Measurements from ENCODE around the gene KRTAP4-11. TPM values are rescaled to one million over a fixed set of nuclear protein-coding genes. Genes with fewer than 3 reads are reported as not detected.

Gene KRTAP4-11
- total and polyA plus RNA-seq, 3 donors from 2014 or later, result not detected

DNA sequence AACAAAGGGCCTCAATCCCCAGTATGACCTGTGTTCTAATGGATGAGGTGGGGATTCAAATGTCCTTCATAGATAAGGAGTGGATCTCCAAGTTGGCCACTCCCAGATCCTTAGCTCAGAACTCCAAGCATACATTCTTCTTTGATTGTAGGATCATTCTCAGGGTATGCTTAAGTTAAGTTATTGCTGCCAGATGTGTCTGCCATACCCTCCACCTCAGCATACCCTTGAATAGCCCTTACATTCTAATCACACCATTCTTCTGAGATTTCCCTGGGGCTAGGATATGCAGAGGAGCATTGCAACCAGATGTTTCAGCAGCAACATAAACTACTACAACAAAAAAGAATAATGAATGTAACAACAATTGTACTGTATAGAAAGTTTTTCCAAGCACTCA is 50.9 kb downstream of the KRTAP4-11 start:
- Histone ChIP-seq H3K9me3 (no peaks in the 10 kb centered on the region), H3K27ac (no peak overlapping the region), H3K4me3 (no peak overlapping the region), H3K36me3 (ENCODE audit: low read depth, missing control alignments) (no peaks in the 10 kb centered on the region), H3K4me1 (no peaks in the 10 kb centered on the region), H3K27me3 (no peaks in the 10 kb centered on the region)
- DNase-seq, result no peak
- TF ChIP-seq, protein P1, sequence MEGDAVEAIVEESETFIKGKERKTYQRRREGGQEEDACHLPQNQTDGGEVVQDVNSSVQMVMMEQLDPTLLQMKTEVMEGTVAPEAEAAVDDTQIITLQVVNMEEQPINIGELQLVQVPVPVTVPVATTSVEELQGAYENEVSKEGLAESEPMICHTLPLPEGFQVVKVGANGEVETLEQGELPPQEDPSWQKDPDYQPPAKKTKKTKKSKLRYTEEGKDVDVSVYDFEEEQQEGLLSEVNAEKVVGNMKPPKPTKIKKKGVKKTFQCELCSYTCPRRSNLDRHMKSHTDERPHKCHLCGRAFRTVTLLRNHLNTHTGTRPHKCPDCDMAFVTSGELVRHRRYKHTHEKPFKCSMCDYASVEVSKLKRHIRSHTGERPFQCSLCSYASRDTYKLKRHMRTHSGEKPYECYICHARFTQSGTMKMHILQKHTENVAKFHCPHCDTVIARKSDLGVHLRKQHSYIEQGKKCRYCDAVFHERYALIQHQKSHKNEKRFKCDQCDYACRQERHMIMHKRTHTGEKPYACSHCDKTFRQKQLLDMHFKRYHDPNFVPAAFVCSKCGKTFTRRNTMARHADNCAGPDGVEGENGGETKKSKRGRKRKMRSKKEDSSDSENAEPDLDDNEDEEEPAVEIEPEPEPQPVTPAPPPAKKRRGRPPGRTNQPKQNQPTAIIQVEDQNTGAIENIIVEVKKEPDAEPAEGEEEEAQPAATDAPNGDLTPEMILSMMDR (IDR thresholded peaks at IDR 0.05), result no peak
- TF ChIP-seq POLR2A (IDR thresholded peaks at IDR 0.05), result no peak
- intact Hi-C loops (cut with DNase I; ENCODE audit: low total_unique reads), result no loop called here

Other genes with a start within 250 kb of the KRTAP4-11 start
Only the 30 nearest of the 38 such genes appear.
- gene KRT40, start 134.0 kb downstream of the KRTAP4-11 start, total RNA-seq, result under 1 TPM in 1 of 2 donors, not detected in 1; 0.16 TPM
- 0.45 TPM for gene KRT40, start 134.0 kb downstream of the KRTAP4-11 start, polyA plus RNA-seq (ENCODE audit: insufficient read depth, low read depth, low replicate concordance)
- gene KRTAP3-3, start 124.2 kb downstream of the KRTAP4-11 start, total RNA-seq, result not detected
- not detected for gene KRTAP3-3, start 124.2 kb downstream of the KRTAP4-11 start, polyA plus RNA-seq (ENCODE audit: insufficient read depth, low read depth, low replicate concordance)
- gene KRTAP3-2, start 118.5 kb downstream of the KRTAP4-11 start, total RNA-seq, result not detected
- gene KRTAP3-2, start 118.5 kb downstream of the KRTAP4-11 start, polyA plus RNA-seq (ENCODE audit: insufficient read depth, low read depth, low replicate concordance), result not detected
- gene KRTAP3-1, start 109.2 kb downstream of the KRTAP4-11 start, total RNA-seq, result not detected
- gene KRTAP3-1, start 109.2 kb downstream of the KRTAP4-11 start, polyA plus RNA-seq (ENCODE audit: insufficient read depth, low read depth, low replicate concordance), result not detected
- not detected for gene KRTAP1-5, start 91.2 kb downstream of the KRTAP4-11 start, total RNA-seq
- gene KRTAP1-5, start 91.2 kb downstream of the KRTAP4-11 start, polyA plus RNA-seq (ENCODE audit: insufficient read depth, low read depth, low replicate concordance), result not detected
- gene KRTAP1-4, start 88.2 kb downstream of the KRTAP4-11 start, total RNA-seq, result not detected
- not detected for gene KRTAP1-4, start 88.2 kb downstream of the KRTAP4-11 start, polyA plus RNA-seq (ENCODE audit: insufficient read depth, low read depth, low replicate concordance)
- gene KRTAP1-3, start 83.5 kb downstream of the KRTAP4-11 start, total RNA-seq, result not detected
- not detected for gene KRTAP1-3, start 83.5 kb downstream of the KRTAP4-11 start, polyA plus RNA-seq (ENCODE audit: insufficient read depth, low read depth, low replicate concordance)
- not detected for gene KRTAP1-1, start 76.9 kb downstream of the KRTAP4-11 start, total RNA-seq
- gene KRTAP1-1, start 76.9 kb downstream of the KRTAP4-11 start, polyA plus RNA-seq (ENCODE audit: insufficient read depth, low read depth, low replicate concordance), result not detected
- gene KRTAP2-1, start 71.1 kb downstream of the KRTAP4-11 start, total RNA-seq, result not detected
- not detected for gene KRTAP2-1, start 71.1 kb downstream of the KRTAP4-11 start, polyA plus RNA-seq (ENCODE audit: insufficient read depth, low read depth, low replicate concordance)
- not detected for gene KRTAP2-2, start 63.1 kb downstream of the KRTAP4-11 start, total RNA-seq
- not detected for gene KRTAP2-2, start 63.1 kb downstream of the KRTAP4-11 start, polyA plus RNA-seq (ENCODE audit: insufficient read depth, low read depth, low replicate concordance)
- not detected for gene KRTAP2-3, start 58.3 kb downstream of the KRTAP4-11 start, total RNA-seq
- gene KRTAP2-3, start 58.3 kb downstream of the KRTAP4-11 start, polyA plus RNA-seq (ENCODE audit: insufficient read depth, low read depth, low replicate concordance), result not detected
- not detected for gene KRTAP2-4, start 52.5 kb downstream of the KRTAP4-11 start, total RNA-seq
- not detected for gene KRTAP2-4, start 52.5 kb downstream of the KRTAP4-11 start, polyA plus RNA-seq (ENCODE audit: insufficient read depth, low read depth, low replicate concordance)
- not detected for gene KRTAP4-7, start 34.2 kb downstream of the KRTAP4-11 start, total RNA-seq
- not detected for gene KRTAP4-7, start 34.2 kb downstream of the KRTAP4-11 start, polyA plus RNA-seq (ENCODE audit: insufficient read depth, low read depth, low replicate concordance)
- gene KRTAP4-8, start 20.2 kb downstream of the KRTAP4-11 start, total RNA-seq, result not detected
- gene KRTAP4-8, start 20.2 kb downstream of the KRTAP4-11 start, polyA plus RNA-seq (ENCODE audit: insufficient read depth, low read depth, low replicate concordance), result not detected
- gene KRTAP4-16, start 16.2 kb downstream of the KRTAP4-11 start, total RNA-seq, result not detected
- not detected for gene KRTAP4-16, start 16.2 kb downstream of the KRTAP4-11 start, polyA plus RNA-seq (ENCODE audit: insufficient read depth, low read depth, low replicate concordance)
- gene KRTAP4-9, start 13.0 kb downstream of the KRTAP4-11 start, total RNA-seq, result not detected
- gene KRTAP4-9, start 13.0 kb downstream of the KRTAP4-11 start, polyA plus RNA-seq (ENCODE audit: insufficient read depth, low read depth, low replicate concordance), result not detected
- gene KRTAP4-12, start 5.8 kb upstream of the KRTAP4-11 start, total RNA-seq, result not detected
- not detected for gene KRTAP4-12, start 5.8 kb upstream of the KRTAP4-11 start, polyA plus RNA-seq (ENCODE audit: insufficient read depth, low read depth, low replicate concordance)
- gene KRTAP4-6, start 22.2 kb upstream of the KRTAP4-11 start, total RNA-seq, result not detected
- gene KRTAP4-6, start 22.2 kb upstream of the KRTAP4-11 start, polyA plus RNA-seq (ENCODE audit: insufficient read depth, low read depth, low replicate concordance), result not detected
- gene KRTAP4-5, start 31.5 kb upstream of the KRTAP4-11 start, total RNA-seq, result not detected
- gene KRTAP4-5, start 31.5 kb upstream of the KRTAP4-11 start, polyA plus RNA-seq (ENCODE audit: insufficient read depth, low read depth, low replicate concordance), result not detected
- not detected for gene KRTAP4-4, start 42.4 kb upstream of the KRTAP4-11 start, total RNA-seq
- gene KRTAP4-4, start 42.4 kb upstream of the KRTAP4-11 start, polyA plus RNA-seq (ENCODE audit: insufficient read depth, low read depth, low replicate concordance), result not detected
- not detected for gene KRTAP4-3, start 49.8 kb upstream of the KRTAP4-11 start, total RNA-seq
- not detected for gene KRTAP4-3, start 49.8 kb upstream of the KRTAP4-11 start, polyA plus RNA-seq (ENCODE audit: insufficient read depth, low read depth, low replicate concordance)
- gene KRTAP4-2, start 59.8 kb upstream of the KRTAP4-11 start, total RNA-seq, result not detected
- not detected for gene KRTAP4-2, start 59.8 kb upstream of the KRTAP4-11 start, polyA plus RNA-seq (ENCODE audit: insufficient read depth, low read depth, low replicate concordance)
- not detected for gene KRTAP4-1, start 66.5 kb upstream of the KRTAP4-11 start, total RNA-seq
- gene KRTAP4-1, start 66.5 kb upstream of the KRTAP4-11 start, polyA plus RNA-seq (ENCODE audit: insufficient read depth, low read depth, low replicate concordance), result not detected
- not detected for gene KRTAP9-1, start 71.5 kb upstream of the KRTAP4-11 start, total RNA-seq
- gene KRTAP9-1, start 71.5 kb upstream of the KRTAP4-11 start, polyA plus RNA-seq (ENCODE audit: insufficient read depth, low read depth, low replicate concordance), result not detected
- not detected for gene KRTAP9-2, start 108.3 kb upstream of the KRTAP4-11 start, total RNA-seq
- not detected for gene KRTAP9-2, start 108.3 kb upstream of the KRTAP4-11 start, polyA plus RNA-seq (ENCODE audit: insufficient read depth, low read depth, low replicate concordance)
- not detected for gene KRTAP9-3, start 114.1 kb upstream of the KRTAP4-11 start, total RNA-seq
- not detected for gene KRTAP9-3, start 114.1 kb upstream of the KRTAP4-11 start, polyA plus RNA-seq (ENCODE audit: insufficient read depth, low read depth, low replicate concordance)
- not detected for gene KRTAP9-8, start 119.6 kb upstream of the KRTAP4-11 start, total RNA-seq
- gene KRTAP9-8, start 119.6 kb upstream of the KRTAP4-11 start, polyA plus RNA-seq (ENCODE audit: insufficient read depth, low read depth, low replicate concordance), result not detected
- gene KRTAP9-4, start 131.3 kb upstream of the KRTAP4-11 start, total RNA-seq, result not detected
- gene KRTAP9-4, start 131.3 kb upstream of the KRTAP4-11 start, polyA plus RNA-seq (ENCODE audit: insufficient read depth, low read depth, low replicate concordance), result not detected
- gene KRTAP9-9, start 137.0 kb upstream of the KRTAP4-11 start, total RNA-seq, result not detected
- gene KRTAP9-9, start 137.0 kb upstream of the KRTAP4-11 start, polyA plus RNA-seq (ENCODE audit: insufficient read depth, low read depth, low replicate concordance), result not detected
- not detected for gene KRTAP9-6, start 147.0 kb upstream of the KRTAP4-11 start, total RNA-seq
- gene KRTAP9-6, start 147.0 kb upstream of the KRTAP4-11 start, polyA plus RNA-seq (ENCODE audit: insufficient read depth, low read depth, low replicate concordance), result not detected